ENCODE data around the gene KIFAP3.
A peak's percentile ranks its signal among the peaks of the same experiment; 100 is the strongest.

The KIFAP3 gene

DNA sequence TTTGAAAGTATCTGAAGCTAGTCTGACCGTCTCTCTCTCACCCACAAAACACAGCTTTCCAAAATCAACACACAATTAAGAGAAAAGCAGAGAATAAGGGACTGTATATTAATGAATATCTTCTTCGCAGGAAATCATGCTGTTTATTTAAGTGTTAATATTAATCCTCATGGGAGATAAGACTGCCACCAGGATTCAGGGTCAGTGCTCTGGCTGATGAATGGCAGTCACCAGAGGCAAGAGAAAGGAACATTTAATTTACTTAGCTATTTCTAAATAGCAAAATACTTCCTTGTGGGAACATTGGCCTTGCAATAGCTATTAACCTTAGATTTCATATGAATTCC lies 183.0 kb downstream of the KIFAP3 start:
- TF ChIP-seq ZBTB7A (IDR thresholded peaks at IDR 0.05; ENCODE audit: low read depth) (no peak), NFIC (IDR thresholded peaks at IDR 0.05) (0 out of 2 replicates have a peak, but pooled peaks have one; percentile 5)

DNA sequence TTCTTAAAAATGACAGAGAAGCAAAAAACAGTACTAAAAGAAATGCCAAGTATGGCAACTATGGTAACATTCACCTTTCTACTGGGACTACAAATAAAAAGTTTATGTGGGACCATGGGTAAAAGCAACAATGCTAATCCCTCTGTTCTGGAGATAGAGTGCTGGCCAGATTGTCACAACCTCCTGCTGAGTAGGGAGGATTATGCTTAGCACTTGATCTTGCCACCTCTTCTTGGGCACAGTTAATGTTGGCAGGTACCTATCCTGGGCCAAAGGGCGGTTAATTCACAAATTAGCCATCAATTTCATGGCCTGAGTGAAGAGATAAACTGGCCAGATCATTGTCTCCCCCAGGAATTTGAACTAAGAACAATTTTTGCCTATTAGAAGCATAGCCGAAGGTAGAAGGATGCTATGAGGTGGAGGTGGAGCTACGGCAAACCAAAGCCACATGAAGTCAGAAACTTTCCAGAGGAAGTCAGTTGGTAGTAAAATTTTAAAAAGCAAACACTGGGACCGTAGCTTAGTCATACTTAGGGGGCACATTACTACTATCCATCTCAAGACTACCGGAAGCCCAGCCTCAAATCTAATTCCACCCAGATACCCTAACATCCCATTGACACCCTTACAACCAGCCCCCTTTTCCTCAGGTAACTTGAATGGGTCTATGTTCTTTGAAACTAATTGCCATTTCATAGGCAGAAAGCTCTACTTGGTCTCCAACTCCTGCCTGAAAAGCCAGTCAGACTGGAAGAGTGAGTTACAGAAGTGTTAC lies 183.5 kb downstream of the KIFAP3 start:
- TF ChIP-seq EP300 (IDR thresholded peaks at IDR 0.05; ENCODE audit: borderline replicate concordance) (no peak), FOXM1 (IDR thresholded peaks at IDR 0.05; ENCODE audit: borderline replicate concordance, low read depth) (peak; percentile 16; the same call in 1 of the 2 replicates), USF1 (IDR thresholded peaks at IDR 0.05) (no peak), CEBPB (IDR thresholded peaks at IDR 0.05) (no peak), MAX (IDR thresholded peaks at IDR 0.05) (peak; percentile 40; the same call in 1 of the 2 replicates), NFIC (IDR thresholded peaks at IDR 0.05) (0 out of 2 replicates have a peak, but pooled peaks have one; percentile 31), REST (IDR thresholded peaks at IDR 0.05; ENCODE audit: low read depth) (no peak), YY1 (IDR thresholded peaks at IDR 0.05; ENCODE audit: low read depth) (no peak), CREB1 (IDR thresholded peaks at IDR 0.05; ENCODE audit: low read depth) (no peak), TAF1 (IDR thresholded peaks at IDR 0.05; ENCODE audit: low read depth) (no peak), ZBTB7A (IDR thresholded peaks at IDR 0.05; ENCODE audit: low read depth) (no peak)

- TF ChIP-seq EGR1 (IDR thresholded peaks at IDR 0.05), result no peak
- TF ChIP-seq CREB1 (IDR thresholded peaks at IDR 0.05; ENCODE audit: low read depth), result no peak
These were observed 184.6 kb downstream of the KIFAP3 start for GRCh38 chr1:169889871-169890270.

GRCh38 chr1:169886931-169887330 lies 187.6 kb downstream of the KIFAP3 start:
- TF ChIP-seq TEAD4 (IDR thresholded peaks at IDR 0.05) (no peak), TAF1 (IDR thresholded peaks at IDR 0.05; ENCODE audit: low read depth) (no peak), ZBTB7A (IDR thresholded peaks at IDR 0.05; ENCODE audit: low read depth) (no peak), FOXM1 (IDR thresholded peaks at IDR 0.05; ENCODE audit: borderline replicate concordance, low read depth) (no peak), RAD21 (IDR thresholded peaks at IDR 0.05; ENCODE audit: low read depth) (no peak), EP300 (IDR thresholded peaks at IDR 0.05; ENCODE audit: borderline replicate concordance) (no peak), MAX (IDR thresholded peaks at IDR 0.05) (no peak), REST (IDR thresholded peaks at IDR 0.05; ENCODE audit: low read depth) (no peak), NFIC (IDR thresholded peaks at IDR 0.05) (no peak), TCF12 (IDR thresholded peaks at IDR 0.05; ENCODE audit: low read depth) (no peak), CREB1 (IDR thresholded peaks at IDR 0.05; ENCODE audit: low read depth) (no peak)

- TF ChIP-seq FOXM1 (IDR thresholded peaks at IDR 0.05; ENCODE audit: borderline replicate concordance, low read depth) (no peak), USF1 (IDR thresholded peaks at IDR 0.05) (no peak), CREB1 (IDR thresholded peaks at IDR 0.05; ENCODE audit: low read depth) (no peak), EGR1 (IDR thresholded peaks at IDR 0.05) (no peak)
These were observed 188.1 kb downstream of the KIFAP3 start for GRCh38 chr1:169886422-169886821.

GRCh38 chr1:169885207-169885606 lies 189.3 kb downstream of the KIFAP3 start:
- TF ChIP-seq TAF1 (IDR thresholded peaks at IDR 0.05; ENCODE audit: low read depth) (no peak), YY1 (IDR thresholded peaks at IDR 0.05; ENCODE audit: low read depth) (no peak), FOXM1 (IDR thresholded peaks at IDR 0.05; ENCODE audit: borderline replicate concordance, low read depth) (no peak), CEBPB (IDR thresholded peaks at IDR 0.05) (no peak), TEAD4 (IDR thresholded peaks at IDR 0.05) (no peak), RAD21 (IDR thresholded peaks at IDR 0.05; ENCODE audit: low read depth) (no peak), CREB1 (IDR thresholded peaks at IDR 0.05; ENCODE audit: low read depth) (no peak), USF1 (IDR thresholded peaks at IDR 0.05) (no peak), MAX (IDR thresholded peaks at IDR 0.05) (no peak), TCF12 (IDR thresholded peaks at IDR 0.05; ENCODE audit: low read depth) (no peak), ZBTB7A (IDR thresholded peaks at IDR 0.05; ENCODE audit: low read depth) (no peak), EP300 (IDR thresholded peaks at IDR 0.05; ENCODE audit: borderline replicate concordance) (no peak), REST (IDR thresholded peaks at IDR 0.05; ENCODE audit: low read depth) (no peak), NFIC (IDR thresholded peaks at IDR 0.05) (no peak), EGR1 (IDR thresholded peaks at IDR 0.05) (no peak)

All from Ishikawa (cell line).